Thyroid gland (tissue), 4 donors: ENCODE results near the gene AGBL3.

Experiments used
- CTCF ChIP-seq, 6 experiments: fragments of 200-600 bp in 3 of 6; fragments of 450-650 bp in 3 of 6; sonication (generic) in 3 of 6; IDR thresholded peaks; one replicate each; pipeline ENCODE4 v1.5.1; 2016 to 2019; ENCODE audit warnings: antibody characterized with exemption in 6 of 6, mild to moderate bottlenecking in 2 of 6, inconsistent platforms in 1 of 6, moderate library complexity in 1 of 6
- POLR2A ChIP-seq, 2 donors: fragments of 450-650 bp; IDR thresholded peaks; one replicate each; pipeline ENCODE4 v1.6.1; 2017; ENCODE audit warnings: antibody characterized with exemption in 2 of 2, mild to moderate bottlenecking in 2 of 2, moderate library complexity in 1 of 2

GRCh38 chr7:135077642-135078041 lies 91.3 kb downstream of the AGBL3 start:
- TF ChIP-seq CTCF (IDR thresholded peaks at IDR 0.05) (no peak), POLR2A (IDR thresholded peaks at IDR 0.05) (no peak)
